H9 (cell line): ENCODE data around the gene ZMYND8. TPM values are rescaled to one million over a fixed set of nuclear protein-coding genes. Genes with fewer than 3 reads are reported as not detected.
A peak's percentile ranks its signal among the peaks of the same experiment; 100 is the strongest.

Source experiments
- DNase-seq: peaks from one replicate; pipeline ENCODE4 v3.0.0-alpha.2; 2017
- H2AFZ ChIP-seq: one replicate; pipeline ENCODE4 v1.6.1; 2013; ENCODE audit warnings: mild to moderate bottlenecking, low read length, control low read depth, moderate library complexity
- H2AK5ac ChIP-seq: 2 replicates; pipeline ENCODE4 v1.6.1; 2013; ENCODE audit warnings: low read length, control low read depth, mixed read lengths; ENCODE audit not compliant: insufficient read length
- H2BK120ac ChIP-seq: one replicate; pipeline ENCODE4 v1.6.1; 2013; ENCODE audit warnings: low read depth, mild to moderate bottlenecking, low read length, control low read depth, inconsistent platforms; ENCODE audit not compliant: poor library complexity, severe bottlenecking
- H2BK12ac ChIP-seq: 2 replicates; pipeline ENCODE4 v1.6.1; 2013; ENCODE audit warnings: low read length, control low read depth, mixed read lengths, low read depth; ENCODE audit not compliant: insufficient read length
- H2BK15ac ChIP-seq: 2 replicates; pipeline ENCODE4 v1.6.1; 2013; ENCODE audit warnings: low read depth, low read length, control low read depth
- H2BK20ac ChIP-seq: one replicate; pipeline ENCODE4 v1.6.1; 2013; ENCODE audit warnings: low read depth, mild to moderate bottlenecking, low read length, control low read depth, inconsistent platforms; ENCODE audit not compliant: poor library complexity, severe bottlenecking
- H2BK5ac ChIP-seq: 2 replicates; pipeline ENCODE4 v1.6.1; 2013; ENCODE audit warnings: low read length, control low read depth, mixed read lengths; ENCODE audit not compliant: insufficient read length
- H3K14ac ChIP-seq: 2 replicates; pipeline ENCODE4 v1.6.1; 2013; ENCODE audit warnings: low read length, control low read depth; ENCODE audit not compliant: insufficient read depth
- H3K18ac ChIP-seq: 2 replicates; pipeline ENCODE4 v1.6.1; 2013; ENCODE audit warnings: low read depth, mild to moderate bottlenecking, mixed read lengths, low read length, control low read depth; ENCODE audit not compliant: insufficient read length
- H3K23ac ChIP-seq: 2 replicates; pipeline ENCODE4 v1.6.1; 2013; ENCODE audit warnings: low read length, control low read depth, mixed read lengths, low read depth; ENCODE audit not compliant: insufficient read length
- H3K23me2 ChIP-seq: 2 replicates; pipeline ENCODE4 v1.6.1; 2013; ENCODE audit warnings: low read depth, mild to moderate bottlenecking, mixed read lengths, low read length, control low read depth; ENCODE audit not compliant: insufficient read length, poor library complexity, severe bottlenecking
- H3K27ac ChIP-seq: 2 replicates; pipeline ENCODE4 v1.5.1; 2013; ENCODE audit warnings: low read length, control low read depth, mixed read lengths, low read depth; ENCODE audit not compliant: insufficient read length
- H3K27me3 ChIP-seq: 2 replicates; pipeline ENCODE4 v1.6.1; 2013; ENCODE audit warnings: low read length, control low read depth, inconsistent platforms; ENCODE audit not compliant: insufficient read depth
- H3K4ac ChIP-seq: 2 replicates; pipeline ENCODE4 v1.6.1; 2013; ENCODE audit warnings: low read depth, mild to moderate bottlenecking, control low read depth, inconsistent platforms, low read length, moderate library complexity
- H3K4me1 ChIP-seq: 2 replicates; pipeline ENCODE4 v1.6.1; 2013; ENCODE audit warnings: low read length, control low read depth, inconsistent platforms; ENCODE audit not compliant: insufficient read depth
- H3K4me2 ChIP-seq: 2 replicates; pipeline ENCODE4 v1.6.1; 2013; ENCODE audit warnings: low read length, control low read depth, mixed read lengths; ENCODE audit not compliant: insufficient read length, insufficient read depth
- H3K56ac ChIP-seq: 2 replicates; pipeline ENCODE4 v1.6.1; 2013; ENCODE audit warnings: low read depth, mild to moderate bottlenecking, mixed read lengths, low read length, control low read depth; ENCODE audit not compliant: insufficient read length
- H3K79me1 ChIP-seq: 2 replicates; pipeline ENCODE4 v1.6.1; 2013; ENCODE audit warnings: low read depth, mild to moderate bottlenecking, moderate library complexity, low read length, control low read depth, inconsistent platforms; ENCODE audit not compliant: insufficient read depth, poor library complexity, severe bottlenecking
- H3K79me2 ChIP-seq: 2 replicates; pipeline ENCODE4 v1.6.1; 2013; ENCODE audit warnings: low read length, control low read depth, inconsistent platforms; ENCODE audit not compliant: insufficient read depth
- H3K9ac ChIP-seq: 2 replicates; pipeline ENCODE4 v1.6.1; 2013; ENCODE audit warnings: low read length, control low read depth, mixed read lengths; ENCODE audit not compliant: insufficient read length; ENCODE audit errors: extremely low read depth
- H3K9me3 ChIP-seq: one replicate; pipeline ENCODE4 v1.6.1; 2013; ENCODE audit warnings: low read depth, low read length, inconsistent platforms; ENCODE audit not compliant: control insufficient read depth
- H3T11ph ChIP-seq: one replicate; pipeline ENCODE4 v1.6.1; 2013; ENCODE audit warnings: mild to moderate bottlenecking, low read length, control low read depth, inconsistent platforms
- H4K20me1 ChIP-seq: one replicate; pipeline ENCODE4 v1.6.1; 2013; ENCODE audit not compliant: control insufficient read depth, insufficient read length, insufficient read depth
- H4K5ac ChIP-seq: 2 replicates; pipeline ENCODE4 v1.6.1; 2013; ENCODE audit warnings: low read depth, mild to moderate bottlenecking, mixed read lengths, low read length, control low read depth; ENCODE audit not compliant: insufficient read length
- H4K8ac ChIP-seq: replicated peaks from 2 replicates; pipeline ENCODE4 v1.6.1; 2013; ENCODE audit warnings: low read length, control low read depth, mixed read lengths, low read depth; ENCODE audit not compliant: insufficient read length
- H4K91ac ChIP-seq: 2 replicates; pipeline ENCODE4 v1.6.1; 2013; ENCODE audit warnings: low read depth, mild to moderate bottlenecking, moderate library complexity, mixed read lengths, low read length, control low read depth; ENCODE audit not compliant: insufficient read length
- H3K27ac Mint-ChIP-seq, 3 experiments: 2 replicates in 2 of 3; 3 replicates in 1 of 3; pipeline ENCODE4 v1.8.0; 2020 to 2021; ENCODE audit warnings: mixed read lengths in 3 of 3, mild to moderate bottlenecking in 1 of 3, moderate library complexity in 1 of 3
- H3K27me3 Mint-ChIP-seq: 2 replicates; pipeline ENCODE4 v1.8.0; 2021; ENCODE audit warnings: low read depth, mild to moderate bottlenecking, moderate library complexity, mixed read lengths
- H3K36me3 Mint-ChIP-seq, 3 experiments: 2 replicates in 2 of 3; 3 replicates in 1 of 3; pipeline ENCODE4 v1.8.0; 2020 to 2021; ENCODE audit warnings: low read depth in 3 of 3, mixed read lengths in 3 of 3; ENCODE audit not compliant: insufficient read depth in 1 of 3
- H3K4me1 Mint-ChIP-seq, 2 experiments: 2 replicates each; pipeline ENCODE4 v1.8.0; 2020; ENCODE audit warnings: mixed read lengths in 2 of 2
- H3K4me3 Mint-ChIP-seq, 2 experiments: 2 replicates in 1 of 2; 3 replicates in 1 of 2; pipeline ENCODE4 v1.8.0; 2020 to 2021; ENCODE audit warnings: mild to moderate bottlenecking in 2 of 2, mixed read lengths in 2 of 2, moderate library complexity in 1 of 2
- H3K9me3 Mint-ChIP-seq, 2 experiments: 2 replicates in 1 of 2; 3 replicates in 1 of 2; pipeline ENCODE4 v1.8.0; 2020; ENCODE audit warnings: mild to moderate bottlenecking in 2 of 2, mixed read lengths in 2 of 2, moderate library complexity in 1 of 2
- CTCF ChIP-seq: fragments of 200-600 bp; sonication (generic); conservative IDR thresholded peaks from 3 replicates; pipeline ENCODE4 v1.8.0; 2021; ENCODE audit warnings: antibody characterized with exemption, mild to moderate bottlenecking
- WGBS: extraction: QIAGEN DNeasy Blood & Tissue Kit; methylation state at CpG from one replicate; pipeline ENCODE4 v1.1.7; 2013; ENCODE audit warnings: missing lambda C conversion rate, low lambda C conversion rate, mixed read lengths; ENCODE audit not compliant: insufficient read length; ENCODE audit errors: extremely low coverage; 5-methylcytosine and 5-hydroxymethylcytosine counted together
- total RNA-seq: library from RNA; stranded (reverse); gene quantifications from 2 replicates; pipeline ENCODE4 v1.2.1, GENCODE V29; 2021

The ZMYND8 gene
- total RNA-seq, 1 experiment from 2014 or later, result 158 TPM

GRCh38 chr20:47269309-47270165 is 87.0 kb downstream of the ZMYND8 start:
- no peaks in the 10 kb centered on the region for H3K4me1 ChIP-seq
- no peak overlapping the region for H3K14ac ChIP-seq
- H3K27ac Mint-ChIP-seq, result peak overlapping the region; percentile 34 to 77 (median 70); a peak in 5 of 7 replicates
- H2AFZ ChIP-seq, result no peak overlapping the region
- H2AK5ac ChIP-seq, result no peak overlapping the region
- H2BK12ac ChIP-seq, result no peak overlapping the region
- no peak overlapping the region for H2BK120ac ChIP-seq
- no peaks in the 10 kb centered on the region for H3K9me3 Mint-ChIP-seq
- H3K4me1 Mint-ChIP-seq, result peaks cover 20 to 37% of the 10 kb centered on the region in 2 experiments
- no peak overlapping the region for H2BK20ac ChIP-seq
- no peak overlapping the region for H3K4ac ChIP-seq
- H2BK5ac ChIP-seq, result no peak overlapping the region
- H3K23me2 ChIP-seq, result no peaks in the 10 kb centered on the region
- peaks cover 44 to 78% (median 67%) of the 10 kb centered on the region in 3 experiments; a peak in 6 of 7 replicates for H3K36me3 Mint-ChIP-seq
- peaks cover 9% of the 10 kb centered on the region for H3K79me1 ChIP-seq
- no peak overlapping the region for H3K18ac ChIP-seq
- no peak overlapping the region for H3K4me2 ChIP-seq
- no peak overlapping the region for H3K23ac ChIP-seq
- H4K91ac ChIP-seq, result no peak overlapping the region
- H3K9ac ChIP-seq, result no peak overlapping the region
- no peak overlapping the region for H3K56ac ChIP-seq
- H4K8ac ChIP-seq, result no peak overlapping the region
- peaks cover 2% of the 10 kb centered on the region; the same call in 1 of the 2 replicates for H3K27me3 Mint-ChIP-seq
- H3K27ac ChIP-seq, result no peak overlapping the region
- no peak overlapping the region for H3T11ph ChIP-seq
- H3K9me3 ChIP-seq, result no peaks in the 10 kb centered on the region
- no peak for TF ChIP-seq CTCF
- no peak for DNase-seq
- peaks cover 17% of the 10 kb centered on the region; the same call in 1 of the 2 replicates for H3K79me2 ChIP-seq
- no peak overlapping the region for H2BK15ac ChIP-seq
- peaks cover 2% of the 10 kb centered on the region for H4K20me1 ChIP-seq
- H3K4me3 Mint-ChIP-seq, result no peak overlapping the region
- H4K5ac ChIP-seq, result no peak overlapping the region
- H3K27me3 ChIP-seq, result no peaks in the 10 kb centered on the region
- WGBS, result no CpG with 5 or more reads among the region's 7 CpGs
